GM23248 (cell line): Measurements from ENCODE around the gene FKRP.

Source experiments
- EZH2 ChIP-seq: fragments of 200-600 bp; sonication (generic); IDR thresholded peaks from 2 replicates; pipeline ENCODE4 v1.6.1; 2018; ENCODE audit warnings: antibody characterized with exemption, mild to moderate bottlenecking; ENCODE audit not compliant: insufficient read depth, poor library complexity, severe bottlenecking
- EZH2phosphoT487 ChIP-seq: fragments of 200-600 bp; sonication (generic); IDR thresholded peaks from 2 replicates; pipeline ENCODE4 v1.6.1; 2018; ENCODE audit warnings: antibody characterized with exemption, moderate library complexity, mild to moderate bottlenecking, low read depth; ENCODE audit not compliant: insufficient read depth

- TF ChIP-seq EZH2phosphoT487: no peak
- no peak for TF ChIP-seq EZH2
Measured at GRCh38 chr19:46723471-46723870, 22.4 kb upstream of the FKRP start.
